Motor neuron (in vitro differentiated cells): ENCODE data around the gene TULP1. TPM values are rescaled to one million over a fixed set of nuclear protein-coding genes. Genes with fewer than 3 reads are reported as not detected.

Experiments
- ATAC-seq, 8 experiments: fragments of 200-7000 bp; cut with Tn5 transposase; replicated peaks in 6 of 8; 2 replicates each; pipeline ENCODE4 v1.8.0; 2021; ENCODE audit warnings: mild to moderate bottlenecking in 8 of 8, moderate library complexity in 8 of 8
- H3K27ac ChIP-seq, 2 donors: fragments of 250-450 bp; sonication (Bioruptor Pico); 2 replicates each; pipeline ENCODE4 v1.9.0; 2021; ENCODE audit warnings: antibody characterized with exemption in 2 of 2, mild to moderate bottlenecking in 2 of 2, moderate library complexity in 1 of 2
- H3K4me1 ChIP-seq, 2 donors: fragments of 250-450 bp; sonication (Bioruptor Pico); replicated peaks in 1 of 2; 2 replicates each; pipeline ENCODE4 v1.6.1; 2021; ENCODE audit warnings: antibody characterized with exemption in 2 of 2, mild to moderate bottlenecking in 2 of 2, moderate library complexity in 1 of 2
- H3K4me3 ChIP-seq, 5 donors: fragments of 250-450 bp; sonication (Bioruptor Pico); 2 replicates each; pipeline ENCODE4 v1.9.0; 2021; ENCODE audit warnings: antibody characterized with exemption in 5 of 5, mild to moderate bottlenecking in 5 of 5, moderate library complexity in 4 of 5
- WGBS, 10 experiments: fragments of 450-650 bp; shearing (Covaris generic); methylation state at CpG; one replicate each; pipeline ENCODE4 v1.0.0; 2022; 5-methylcytosine and 5-hydroxymethylcytosine counted together
- in situ Hi-C, 9 experiments: fragments of 400-800 bp; cut with MboI; loops; one replicate each; pipeline ENCODE4 v1.15.0; 2021; ENCODE audit warnings: low sequenced_read_pairs in 9 of 9, low pct_unique_long_range_greater_than_20kb in 2 of 9; ENCODE audit not compliant: unreplicated experiment in 9 of 9
- total RNA-seq, 8 experiments: library from RNA; unstranded; fragments of 300-600 nt; gene quantifications; 2 replicates each; pipeline versions ENCODE4 v1.2.3 to v1.2.4, GENCODE V29; 2022

Gene TULP1
- total RNA-seq, 8 experiments from 2014 or later = 0.20 to 1.2 (median 0.38) TPM; not detected in 2

- no peak for ATAC-seq
- no peak overlapping the region for H3K4me3 ChIP-seq
- no peaks in the 10 kb centered on the region for H3K4me1 ChIP-seq
- no peak overlapping the region for H3K27ac ChIP-seq
- in situ Hi-C loops = no loop called here
- 83 to 100% (median 91%) methylated on average over 1 to 7 of the region's 13 CpGs; no CpG with 5 or more reads in 6 of the 10 experiments for WGBS, 10 experiments
Measured at GRCh38 chr6:35483893-35484645, 28.6 kb downstream of the TULP1 start.

- 80 to 100% (median 100%) methylated on average over 1 of the region's 3 CpGs; no CpG with 5 or more reads in 5 of the 10 experiments for WGBS, 10 experiments
- Histone ChIP-seq H3K4me3 (no peak overlapping the region), H3K27ac (no peak overlapping the region), H3K4me1 (no peaks in the 10 kb centered on the region)
- ATAC-seq = no peak
- in situ Hi-C loops = no loop called here
Measured at GRCh38 chr6:35483490-35483889, 29.2 kb downstream of the TULP1 start.

GRCh38 chr6:35483062-35483461, 29.6 kb downstream of the TULP1 start:
- Histone ChIP-seq H3K27ac (no peak overlapping the region), H3K4me3 (no peak overlapping the region), H3K4me1 (no peaks in the 10 kb centered on the region)
- WGBS, 10 experiments = 67 to 100% (median 96%) methylated on average over 1 to 4 of the region's 4 CpGs; no CpG with 5 or more reads in 2 of the 10 experiments
- ATAC-seq = no peak
- in situ Hi-C loops = no loop called here

- 61 to 89% (median 74%) methylated on average over 3 to 8 of the region's 8 CpGs; no CpG with 5 or more reads in 3 of the 10 experiments for WGBS, 10 experiments
- Histone ChIP-seq H3K4me3 (no peak overlapping the region), H3K27ac (no peak overlapping the region), H3K4me1 (peaks cover 0 to 5% of the 10 kb centered on the region in 2 donors)
- in situ Hi-C loops = no loop called here
- no peak for ATAC-seq
Measured at GRCh38 chr6:35481226-35481625, 31.5 kb downstream of the TULP1 start.

- peaks cover 0 to 5% of the 10 kb centered on the region in 2 donors for H3K4me1 ChIP-seq
- WGBS, 10 experiments = 80 to 100% (median 100%) methylated on average over 2 to 7 of the region's 12 CpGs; no CpG with 5 or more reads in 4 of the 10 experiments
- no peak for ATAC-seq
- no peak overlapping the region for H3K4me3 ChIP-seq
- in situ Hi-C loops = no loop called here
- H3K27ac ChIP-seq = no peak overlapping the region
Measured at GRCh38 chr6:35480176-35480575, 32.5 kb downstream of the TULP1 start.

GRCh38 chr6:35478259-35478658, 34.4 kb downstream of the TULP1 start:
- in situ Hi-C loops = no loop called here
- 33 to 100% (median 96%) methylated on average over 1 to 4 of the region's 7 CpGs; no CpG with 5 or more reads in 5 of the 10 experiments for WGBS, 10 experiments
- no peak for ATAC-seq
- Histone ChIP-seq H3K4me3 (no peak overlapping the region), H3K4me1 (peaks cover 0 to 5% of the 10 kb centered on the region in 2 donors), H3K27ac (no peak overlapping the region)

GRCh38 chr6:35477551-35478179, 35.0 kb downstream of the TULP1 start:
- H3K27ac ChIP-seq = no peak overlapping the region
- WGBS, 10 experiments = 67 to 100% (median 89%) methylated on average over 1 to 4 of the region's 5 CpGs; no CpG with 5 or more reads in 4 of the 10 experiments
- in situ Hi-C loops = no loop called here
- H3K4me1 ChIP-seq = peaks cover 0 to 5% of the 10 kb centered on the region in 2 donors
- H3K4me3 ChIP-seq = no peak overlapping the region
- peak in 4 of 8 experiments; percentile 19 to 34 (median 22) for ATAC-seq

- Histone ChIP-seq H3K4me3 (no peak overlapping the region), H3K4me1 (peaks cover 0 to 5% of the 10 kb centered on the region in 2 donors), H3K27ac (peak overlapping the region in 1 of 2 donors; percentile 23)
- in situ Hi-C loops = no loop called here
- WGBS, 10 experiments = 80 to 100% methylated on average over 1 of the region's 8 CpGs; no CpG with 5 or more reads in 8 of the 10 experiments
- no peak for ATAC-seq
Measured at GRCh38 chr6:35477028-35477427, 35.7 kb downstream of the TULP1 start.

GRCh38 chr6:35476004-35476403, 36.7 kb downstream of the TULP1 start:
- in situ Hi-C loops = no loop called here
- Histone ChIP-seq H3K4me1 (peaks cover 0 to 5% of the 10 kb centered on the region in 2 donors), H3K4me3 (no peak overlapping the region), H3K27ac (no peak overlapping the region)
- peak in 6 of 8 experiments; percentile 2 to 21 (median 10) for ATAC-seq
- WGBS, 10 experiments = 80 to 90% (median 81%) methylated on average over 2 to 8 of the region's 14 CpGs; no CpG with 5 or more reads in 7 of the 10 experiments

- in situ Hi-C loops = no loop called here
- 82% methylated on average over 3 of the region's 4 CpGs; no CpG with 5 or more reads in 9 of the 10 experiments for WGBS, 10 experiments
- H3K27ac ChIP-seq = no peak overlapping the region
- ATAC-seq = peak in 7 of 8 experiments; percentile 1 to 21 (median 11)
- no peak overlapping the region for H3K4me3 ChIP-seq
- peaks cover 2 to 8% of the 10 kb centered on the region in 2 donors for H3K4me1 ChIP-seq
Measured at GRCh38 chr6:35475573-35475972, 37.1 kb downstream of the TULP1 start.

- peak in 5 of 8 experiments; percentile 0 to 6 (median 2) for ATAC-seq
- Histone ChIP-seq H3K27ac (no peak overlapping the region), H3K4me1 (peaks cover 7 to 13% of the 10 kb centered on the region in 2 donors), H3K4me3 (no peak overlapping the region)
- WGBS, 10 experiments = 50 to 100% (median 60%) methylated on average over 1 to 3 of the region's 20 CpGs; no CpG with 5 or more reads in 5 of the 10 experiments
- in situ Hi-C loops = no loop called here
Measured at GRCh38 chr6:35474942-35475570, 37.6 kb downstream of the TULP1 start.

GRCh38 chr6:35474131-35474941, 38.4 kb downstream of the TULP1 start:
- ATAC-seq = peak; percentile 8 to 38 (median 20)
- in situ Hi-C loops = no loop called here
- H3K4me3 ChIP-seq = no peak overlapping the region
- no peak overlapping the region for H3K27ac ChIP-seq
- 85 to 100% methylated on average over 1 to 5 of the region's 14 CpGs; no CpG with 5 or more reads in 8 of the 10 experiments for WGBS, 10 experiments
- peaks cover 12 to 16% of the 10 kb centered on the region in 2 donors for H3K4me1 ChIP-seq
